Neural cell (in vitro differentiated cells): ENCODE results near the gene DNAJB11. TPM values are rescaled to one million over a fixed set of nuclear protein-coding genes. Genes with fewer than 3 reads are reported as not detected.
"Not testable (repeated sequence)": the region's sequence is repeated elsewhere in the genome, so short reads cannot be mapped to it uniquely, and the experiment has no call there.

Experiments used
- H2AFZ ChIP-seq: fragments of 200-600, 300-800 bp; sonication (generic), shearing (Covaris generic); 2 replicates; pipeline ENCODE4 v1.6.0; 2014; ENCODE audit warnings: low read depth, mild to moderate bottlenecking, antibody characterized with exemption, low read length, moderate library complexity
- H3F3A ChIP-seq: fragments of 200-600 bp; shearing (Covaris generic); 2 replicates; pipeline ENCODE4 v1.6.1; 2016; ENCODE audit warnings: mild to moderate bottlenecking, moderate library complexity, mixed read lengths, antibody characterized with exemption, low read length; ENCODE audit not compliant: insufficient read depth, poor library complexity, severe bottlenecking
- H3K27ac ChIP-seq: fragments of 200-600, 300-800 bp; sonication (generic), shearing (Covaris generic); 2 replicates; pipeline ENCODE4 v1.5.1; 2014; ENCODE audit warnings: mild to moderate bottlenecking, low read length, moderate library complexity
- H3K27me3 ChIP-seq: fragments of 300-800, 200-600 bp; sonication (generic), shearing (Covaris generic); 2 replicates; pipeline ENCODE4 v1.6.0; 2014; ENCODE audit warnings: mild to moderate bottlenecking, low read depth, low read length, moderate library complexity; ENCODE audit not compliant: insufficient read depth
- H3K36me3 ChIP-seq: fragments of 300-800, 200-600 bp; sonication (generic), shearing (Covaris generic); 2 replicates; pipeline ENCODE4 v1.5.1; 2014; ENCODE audit warnings: mild to moderate bottlenecking, antibody characterized with exemption, low read length, moderate library complexity; ENCODE audit not compliant: insufficient read depth
- H3K4me2 ChIP-seq: fragments of 300-800, 200-600 bp; sonication (generic), shearing (Covaris generic); 2 replicates; pipeline ENCODE4 v1.6.0; 2014; ENCODE audit warnings: mild to moderate bottlenecking, low read length
- H3K4me3 ChIP-seq: fragments of 300-800, 200-600 bp; sonication (generic), shearing (Covaris generic); 2 replicates; pipeline ENCODE4 v1.5.1; 2014; ENCODE audit warnings: mild to moderate bottlenecking, low read length, moderate library complexity
- H3K79me2 ChIP-seq: fragments of 200-600 bp; shearing (Covaris generic); replicated peaks from 2 replicates; pipeline ENCODE4 v1.6.0; 2014; ENCODE audit warnings: mild to moderate bottlenecking, low read length, moderate library complexity; ENCODE audit not compliant: insufficient read depth
- H3K9ac ChIP-seq: fragments of 300-800, 200-600 bp; sonication (generic), shearing (Covaris generic); 2 replicates; pipeline ENCODE4 v1.6.1; 2016; ENCODE audit warnings: mild to moderate bottlenecking, low read length, mixed read lengths
- H3K9me2 ChIP-seq: fragments of 200-600 bp; shearing (Covaris generic); 2 replicates; pipeline ENCODE4 v1.6.1; 2016; ENCODE audit warnings: mild to moderate bottlenecking, low read length, mixed read lengths; ENCODE audit not compliant: insufficient read depth
- H3K9me3 ChIP-seq: fragments of 200-600, 300-800 bp; sonication (generic), shearing (Covaris generic); 2 replicates; pipeline ENCODE4 v1.6.1; 2016; ENCODE audit warnings: mild to moderate bottlenecking, mixed run types, low read length, moderate library complexity, mixed read lengths
- H4K20me1 ChIP-seq: fragments of 200-600 bp; shearing (Covaris generic); 2 replicates; pipeline ENCODE4 v1.6.1; 2016; ENCODE audit warnings: mild to moderate bottlenecking, mixed run types; ENCODE audit not compliant: insufficient read depth
- EP300 ChIP-seq: fragments of 450-650 bp; conservative IDR thresholded peaks from 2 replicates; pipeline ENCODE4 v1.6.1; 2014; ENCODE audit warnings: antibody characterized with exemption, mild to moderate bottlenecking, moderate library complexity; ENCODE audit not compliant: poor library complexity, severe bottlenecking
- EZH2 ChIP-seq: fragments of 200-600, 300-800 bp; shearing (Covaris generic), sonication (generic); IDR thresholded peaks from 2 replicates; pipeline ENCODE4 v1.6.1; 2014; ENCODE audit warnings: antibody characterized with exemption, low read length, borderline replicate concordance, mild to moderate bottlenecking; ENCODE audit not compliant: insufficient read depth, poor library complexity, severe bottlenecking
- MXI1 ChIP-seq: fragments of 450-650 bp; conservative IDR thresholded peaks from 2 replicates; pipeline ENCODE4 v1.6.1; 2014; ENCODE audit warnings: antibody characterized with exemption, mild to moderate bottlenecking; ENCODE audit not compliant: poor library complexity, severe bottlenecking
- POLR2AphosphoS5 ChIP-seq: IDR thresholded peaks from 2 replicates; pipeline ENCODE4 v1.6.1; 2012
- RAD21 ChIP-seq: fragments of 450-650 bp; conservative IDR thresholded peaks from 2 replicates; pipeline ENCODE4 v1.6.1; 2014; ENCODE audit warnings: antibody characterized with exemption, mild to moderate bottlenecking, moderate library complexity
- REST ChIP-seq: IDR thresholded peaks from 2 replicates; pipeline ENCODE4 v1.6.1; 2012; ENCODE audit warnings: borderline replicate concordance
- SMC3 ChIP-seq: fragments of 450-650 bp; conservative IDR thresholded peaks from 2 replicates; pipeline ENCODE4 v1.6.1; 2014; ENCODE audit warnings: antibody characterized with exemption, mild to moderate bottlenecking, moderate library complexity; ENCODE audit not compliant: poor library complexity
- TAF1 ChIP-seq: IDR thresholded peaks from 2 replicates; pipeline ENCODE4 v1.6.1; 2012; ENCODE audit warnings: low read depth
- polyA plus RNA-seq: library from polyadenylated mRNA; depleted of rRNA; stranded (reverse); fragments of >200 nt; gene quantifications from 2 replicates; pipeline ENCODE4 v1.2.3, GENCODE V29; 2014
- TF ChIP-seq, protein P1 (sequence below): fragments of 450-650 bp; IDR thresholded peaks from 2 replicates; pipeline ENCODE4 v1.5.1; 2014; ENCODE audit warnings: antibody characterized with exemption, mild to moderate bottlenecking, moderate library complexity; ENCODE audit not compliant: poor library complexity, severe bottlenecking

Gene DNAJB11
- polyA plus RNA-seq, 1 donor from 2014 or later: 108 TPM

GRCh38 chr3:186566772-186567071, 3.8 kb upstream of the DNAJB11 start:
- peak overlapping the region; percentile 83 for H3K4me2 ChIP-seq
- TF ChIP-seq TAF1 (no peak), POLR2AphosphoS5 (no peak), RAD21 (no peak), MXI1 (no peak), EP300 (no peak), EZH2 (no peak), SMC3 (no peak)
- TF ChIP-seq, protein P1, sequence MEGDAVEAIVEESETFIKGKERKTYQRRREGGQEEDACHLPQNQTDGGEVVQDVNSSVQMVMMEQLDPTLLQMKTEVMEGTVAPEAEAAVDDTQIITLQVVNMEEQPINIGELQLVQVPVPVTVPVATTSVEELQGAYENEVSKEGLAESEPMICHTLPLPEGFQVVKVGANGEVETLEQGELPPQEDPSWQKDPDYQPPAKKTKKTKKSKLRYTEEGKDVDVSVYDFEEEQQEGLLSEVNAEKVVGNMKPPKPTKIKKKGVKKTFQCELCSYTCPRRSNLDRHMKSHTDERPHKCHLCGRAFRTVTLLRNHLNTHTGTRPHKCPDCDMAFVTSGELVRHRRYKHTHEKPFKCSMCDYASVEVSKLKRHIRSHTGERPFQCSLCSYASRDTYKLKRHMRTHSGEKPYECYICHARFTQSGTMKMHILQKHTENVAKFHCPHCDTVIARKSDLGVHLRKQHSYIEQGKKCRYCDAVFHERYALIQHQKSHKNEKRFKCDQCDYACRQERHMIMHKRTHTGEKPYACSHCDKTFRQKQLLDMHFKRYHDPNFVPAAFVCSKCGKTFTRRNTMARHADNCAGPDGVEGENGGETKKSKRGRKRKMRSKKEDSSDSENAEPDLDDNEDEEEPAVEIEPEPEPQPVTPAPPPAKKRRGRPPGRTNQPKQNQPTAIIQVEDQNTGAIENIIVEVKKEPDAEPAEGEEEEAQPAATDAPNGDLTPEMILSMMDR: no peak
- peaks cover 12% of the 10 kb centered on the region for H3K79me2 ChIP-seq
- H3K36me3 ChIP-seq: no peaks in the 10 kb centered on the region
- H3K9me2 ChIP-seq: no peaks in the 10 kb centered on the region
- H3K27me3 ChIP-seq: no peaks in the 10 kb centered on the region
- no peaks in the 10 kb centered on the region for H4K20me1 ChIP-seq
- peak overlapping the region; percentile 88 for H3K4me3 ChIP-seq
- no peaks in the 10 kb centered on the region for H3F3A ChIP-seq
- H3K9ac ChIP-seq: peak overlapping the region; percentile 82
- no peaks in the 10 kb centered on the region for H3K9me3 ChIP-seq
- H3K27ac ChIP-seq: peak overlapping the region; percentile 66
- peak overlapping the region; percentile 84 for H2AFZ ChIP-seq

GRCh38 chr3:186567072-186567921, 3.2 kb upstream of the DNAJB11 start, which contains the start of gene TBCCD1:
Gene TBCCD1, minus strand, starts transcription at chr3:186567339. Its CDS starts 3,010 bp downstream, at chr3:186564329.
- Histone ChIP-seq H3K9me2 (no peaks in the 10 kb centered on the region), H3K27ac (peak within 1 kb of the TSS; percentile 68), H3K9me3 (no peaks in the 10 kb centered on the region), H4K20me1 (no peaks in the 10 kb centered on the region), H3F3A (no peaks in the 10 kb centered on the region), H3K79me2 (peaks cover 15% of the 10 kb centered on the region), H3K4me3 (peak within 1 kb of the TSS; percentile 88), H2AFZ (peak within 1 kb of the TSS; percentile 84), H3K36me3 (no peaks in the 10 kb centered on the region), H3K9ac (peak within 1 kb of the TSS; percentile 82), H3K27me3 (no peaks in the 10 kb centered on the region), H3K4me2 (peak within 1 kb of the TSS; percentile 83)
- TF ChIP-seq SMC3 (peak; percentile 53), EZH2 (no peak), EP300 (peak; percentile 54), TAF1 (peak; percentile 95), POLR2AphosphoS5 (peak; percentile 79), RAD21 (no peak), REST (peak; percentile 79), MXI1 (peak; percentile 79)
- TF ChIP-seq, protein P1: no peak

DNA sequence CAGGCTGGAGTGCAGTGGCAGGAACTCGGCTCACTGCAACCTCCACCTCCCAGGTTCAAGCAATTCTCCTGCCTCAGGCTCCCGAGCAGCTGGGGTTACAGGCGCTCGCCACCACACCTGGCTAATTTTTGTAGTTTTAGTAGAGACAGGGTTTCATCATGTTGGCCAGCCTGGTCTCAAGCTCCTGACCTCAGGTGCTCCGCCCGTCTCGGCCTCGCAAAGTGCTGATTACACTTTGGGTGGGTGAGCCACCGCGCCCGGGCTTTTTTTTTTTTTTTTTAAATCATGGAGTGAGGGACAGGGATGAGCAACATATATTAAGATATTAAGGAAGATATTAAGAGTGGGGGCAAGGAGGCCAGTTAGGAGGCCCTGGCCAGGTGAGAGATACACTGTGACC, 1.2 kb upstream of the DNAJB11 start:
- H3K27me3 ChIP-seq, H3F3A ChIP-seq, H3K9me2 ChIP-seq, H3K36me3 ChIP-seq, H3K9me3 ChIP-seq, H4K20me1 ChIP-seq, H2AFZ ChIP-seq, H3K27ac ChIP-seq: not testable (repeated sequence)
- H3K9ac ChIP-seq: peak overlapping the region; percentile 61
- peak overlapping the region; percentile 81 for H3K4me3 ChIP-seq
- peak overlapping the region; percentile 77 for H3K4me2 ChIP-seq
- H3K79me2 ChIP-seq: peaks cover 15% of the 10 kb centered on the region
